B cell (primary cell): Measurements from ENCODE around the gene STEEP1.
"Not testable (repeated sequence)": the region's sequence is repeated elsewhere in the genome, so short reads cannot be mapped to it uniquely, and the experiment has no call there.

Experiments
- EZH2 ChIP-seq: IDR thresholded peaks from 2 replicates; pipeline ENCODE4 v1.6.1; 2012; ENCODE audit warnings: borderline replicate concordance, low read depth, mild to moderate bottlenecking, moderate library complexity, low read length; ENCODE audit not compliant: insufficient read depth, poor library complexity, severe bottlenecking
- TF ChIP-seq, protein P1 (sequence below): fragments of 200-600 bp; IDR thresholded peaks from one replicate; pipeline ENCODE4 v1.8.0; 2022; ENCODE audit warnings: antibody characterized with exemption, mild to moderate bottlenecking

DNA sequence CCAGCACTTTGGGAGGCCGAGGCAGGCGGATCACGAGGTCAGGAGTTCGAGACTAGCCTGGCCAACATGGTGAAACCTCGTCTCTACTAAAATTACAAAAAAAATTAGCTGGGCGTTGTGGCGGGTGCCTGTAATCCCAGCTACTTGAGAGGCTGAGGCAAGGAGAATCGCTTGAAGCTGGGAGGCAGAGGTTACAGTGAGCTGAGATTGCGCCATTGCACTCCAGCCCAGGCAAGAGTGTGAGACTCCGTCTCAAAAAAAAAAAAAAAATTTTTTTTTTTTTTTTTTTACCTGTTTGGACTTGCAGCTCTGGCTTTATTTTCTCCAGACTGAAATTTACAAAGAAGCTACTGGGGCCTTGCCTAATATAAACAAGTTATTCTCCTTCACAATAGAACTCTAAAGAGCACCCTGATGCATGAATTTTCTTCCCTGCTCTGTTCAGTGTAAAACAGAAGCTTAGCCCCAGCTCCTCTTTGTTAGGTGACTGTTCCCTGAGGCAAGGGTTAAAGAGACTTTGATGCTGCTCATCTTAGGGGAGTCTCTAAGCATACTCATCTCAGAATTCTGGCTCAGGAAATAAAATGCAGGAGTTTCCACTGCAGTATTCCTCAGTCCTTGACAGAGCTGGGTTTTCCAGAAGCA, 71.2 kb downstream of the STEEP1 start:
- TF ChIP-seq, protein P1, sequence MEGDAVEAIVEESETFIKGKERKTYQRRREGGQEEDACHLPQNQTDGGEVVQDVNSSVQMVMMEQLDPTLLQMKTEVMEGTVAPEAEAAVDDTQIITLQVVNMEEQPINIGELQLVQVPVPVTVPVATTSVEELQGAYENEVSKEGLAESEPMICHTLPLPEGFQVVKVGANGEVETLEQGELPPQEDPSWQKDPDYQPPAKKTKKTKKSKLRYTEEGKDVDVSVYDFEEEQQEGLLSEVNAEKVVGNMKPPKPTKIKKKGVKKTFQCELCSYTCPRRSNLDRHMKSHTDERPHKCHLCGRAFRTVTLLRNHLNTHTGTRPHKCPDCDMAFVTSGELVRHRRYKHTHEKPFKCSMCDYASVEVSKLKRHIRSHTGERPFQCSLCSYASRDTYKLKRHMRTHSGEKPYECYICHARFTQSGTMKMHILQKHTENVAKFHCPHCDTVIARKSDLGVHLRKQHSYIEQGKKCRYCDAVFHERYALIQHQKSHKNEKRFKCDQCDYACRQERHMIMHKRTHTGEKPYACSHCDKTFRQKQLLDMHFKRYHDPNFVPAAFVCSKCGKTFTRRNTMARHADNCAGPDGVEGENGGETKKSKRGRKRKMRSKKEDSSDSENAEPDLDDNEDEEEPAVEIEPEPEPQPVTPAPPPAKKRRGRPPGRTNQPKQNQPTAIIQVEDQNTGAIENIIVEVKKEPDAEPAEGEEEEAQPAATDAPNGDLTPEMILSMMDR = not testable (repeated sequence)
- not testable (repeated sequence) for TF ChIP-seq EZH2
